ENCODE results near the gene CAMK1D. TPM values are rescaled to one million over a fixed set of nuclear protein-coding genes. Genes with fewer than 3 reads are reported as not detected.

Gene CAMK1D
- polyA plus RNA-seq, 1 donor from 2014 or later: 41.4 TPM

DNA sequence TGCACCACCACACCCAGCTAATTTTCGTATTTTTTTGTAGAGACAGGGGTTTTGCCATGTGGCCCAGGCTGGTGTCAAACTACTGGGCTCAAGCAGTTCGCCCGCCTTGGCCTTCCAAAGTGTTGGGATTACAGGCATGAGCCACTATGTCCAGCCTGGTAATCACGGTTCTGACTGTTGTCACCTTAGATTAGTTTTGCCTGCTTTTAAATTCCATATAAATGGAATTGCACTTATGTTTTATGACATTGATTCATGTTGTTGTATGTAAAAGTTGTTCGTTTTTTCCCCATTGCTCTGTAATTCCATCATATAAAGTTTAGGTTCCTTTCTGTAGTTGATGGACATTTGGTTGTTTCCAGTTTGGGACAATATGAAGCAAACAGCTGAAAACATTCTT, 106.0 kb downstream of the CAMK1D start:
- H3K27ac Mint-ChIP-seq: no peak overlapping the region
- H3K27me3 Mint-ChIP-seq: no peaks in the 10 kb centered on the region
- no peak overlapping the region for H3K4me3 Mint-ChIP-seq
- H3K36me3 Mint-ChIP-seq: peaks cover 12% of the 10 kb centered on the region
- no peaks in the 10 kb centered on the region for H3K9me3 Mint-ChIP-seq
- H3K4me1 Mint-ChIP-seq: peaks cover 19 to 40% (median 26%) of the 10 kb centered on the region in 3 donors

DNA sequence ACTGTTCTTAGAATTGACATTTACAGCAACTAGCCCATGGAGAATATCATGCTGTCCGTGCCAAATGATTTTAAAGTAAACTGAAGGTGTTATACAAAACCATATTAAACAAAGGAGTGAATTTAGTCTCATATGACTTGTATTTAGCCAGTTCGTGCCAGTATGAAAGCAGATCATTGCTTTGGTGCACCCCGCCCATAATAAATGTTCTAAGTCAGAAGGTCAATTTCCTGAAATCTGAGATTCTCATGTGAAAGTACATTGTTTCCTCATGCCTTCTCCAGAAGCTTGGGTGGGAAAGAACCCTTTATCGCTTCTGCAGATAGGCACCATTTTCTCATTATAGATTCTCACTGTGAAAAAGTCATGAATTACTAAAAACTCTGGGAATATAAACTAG, 106.4 kb downstream of the CAMK1D start:
- Mint-ChIP-seq H3K4me1 (peaks cover 17 to 35% (median 26%) of the 10 kb centered on the region in 3 donors), H3K9me3 (no peaks in the 10 kb centered on the region), H3K36me3 (peaks cover 12% of the 10 kb centered on the region), H3K4me3 (no peak overlapping the region), H3K27ac (no peak overlapping the region), H3K27me3 (no peaks in the 10 kb centered on the region)

DNA sequence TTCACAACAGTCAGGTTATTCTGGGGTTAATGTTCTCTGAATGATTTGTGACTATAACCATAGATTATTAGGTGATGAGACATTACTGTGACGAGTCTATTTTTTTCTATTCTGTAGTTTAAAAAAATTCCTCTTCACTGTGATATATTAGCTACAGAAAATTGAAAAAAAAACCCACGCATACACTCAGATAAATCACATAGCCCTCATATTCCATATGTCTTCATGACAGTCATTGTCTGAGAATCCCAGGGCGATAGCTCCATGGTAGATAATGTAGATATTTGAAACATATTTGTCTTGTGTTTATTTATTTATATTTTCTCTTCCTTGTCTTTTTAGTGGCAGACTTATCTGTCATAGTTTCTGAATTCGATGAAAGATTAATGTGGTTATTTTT, 110.0 kb downstream of the CAMK1D start:
- Mint-ChIP-seq H3K27me3 (no peaks in the 10 kb centered on the region), H3K36me3 (peaks cover 19% of the 10 kb centered on the region), H3K9me3 (peaks cover 0 to 2% (median 0%) of the 10 kb centered on the region in 3 donors), H3K4me3 (no peak overlapping the region), H3K4me1 (peaks cover 28 to 39% (median 35%) of the 10 kb centered on the region in 3 donors), H3K27ac (peak overlapping the region in 1 of 3 donors; percentile 24)

DNA sequence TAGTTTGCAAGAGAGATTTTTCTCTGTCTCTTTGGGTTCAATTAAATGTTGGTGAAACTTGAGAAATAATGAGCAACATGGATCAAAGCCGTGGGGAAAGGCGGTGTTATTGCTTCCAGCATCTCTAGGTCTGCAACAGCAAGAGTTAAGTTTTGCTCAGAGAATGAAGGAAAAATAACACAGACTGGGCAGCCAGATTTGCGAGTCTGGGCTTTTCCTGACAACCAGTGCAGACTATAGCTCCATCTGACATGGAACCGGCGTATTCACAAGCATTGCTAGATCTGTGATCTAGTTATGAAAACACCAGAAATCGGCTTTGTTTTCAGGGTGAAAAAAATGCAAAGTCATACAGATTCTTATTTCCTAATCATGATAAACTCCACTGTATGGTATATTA, 110.4 kb downstream of the CAMK1D start:
- Mint-ChIP-seq H3K4me1 (peaks cover 28 to 37% (median 35%) of the 10 kb centered on the region in 3 donors), H3K27me3 (no peaks in the 10 kb centered on the region), H3K27ac (no peak overlapping the region), H3K4me3 (no peak overlapping the region), H3K36me3 (peaks cover 19% of the 10 kb centered on the region), H3K9me3 (peaks cover 0 to 2% (median 0%) of the 10 kb centered on the region in 3 donors)

DNA sequence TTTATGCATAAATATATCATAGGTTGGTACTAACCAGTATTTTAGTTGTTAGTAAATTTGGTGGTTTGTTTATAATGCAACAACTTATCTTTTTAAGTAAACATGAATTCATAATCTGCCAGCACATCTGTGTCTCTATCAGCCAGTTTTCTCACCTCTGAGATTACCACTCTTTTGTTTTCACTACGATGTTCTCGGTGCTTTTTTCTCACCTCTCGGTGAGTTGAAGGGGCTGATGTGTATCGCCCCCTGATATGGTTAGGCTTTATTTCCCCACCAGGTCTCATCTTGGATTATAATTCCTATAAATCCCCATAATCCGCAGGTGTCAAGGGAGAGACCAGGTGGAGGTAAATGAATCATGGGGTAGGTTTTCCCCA, 114.1 kb downstream of the CAMK1D start:
- H3K4me3 Mint-ChIP-seq: peak overlapping the region in 1 of 4 donors; percentile 72
- H3K4me1 Mint-ChIP-seq: peaks cover 32 to 44% (median 38%) of the 10 kb centered on the region in 3 donors
- H3K9me3 Mint-ChIP-seq: peaks cover 0 to 2% (median 0%) of the 10 kb centered on the region in 3 donors
- H3K36me3 Mint-ChIP-seq: peaks cover 12% of the 10 kb centered on the region
- peak overlapping the region in 1 of 3 donors; percentile 82 for H3K27ac Mint-ChIP-seq
- H3K27me3 Mint-ChIP-seq: no peaks in the 10 kb centered on the region

DNA sequence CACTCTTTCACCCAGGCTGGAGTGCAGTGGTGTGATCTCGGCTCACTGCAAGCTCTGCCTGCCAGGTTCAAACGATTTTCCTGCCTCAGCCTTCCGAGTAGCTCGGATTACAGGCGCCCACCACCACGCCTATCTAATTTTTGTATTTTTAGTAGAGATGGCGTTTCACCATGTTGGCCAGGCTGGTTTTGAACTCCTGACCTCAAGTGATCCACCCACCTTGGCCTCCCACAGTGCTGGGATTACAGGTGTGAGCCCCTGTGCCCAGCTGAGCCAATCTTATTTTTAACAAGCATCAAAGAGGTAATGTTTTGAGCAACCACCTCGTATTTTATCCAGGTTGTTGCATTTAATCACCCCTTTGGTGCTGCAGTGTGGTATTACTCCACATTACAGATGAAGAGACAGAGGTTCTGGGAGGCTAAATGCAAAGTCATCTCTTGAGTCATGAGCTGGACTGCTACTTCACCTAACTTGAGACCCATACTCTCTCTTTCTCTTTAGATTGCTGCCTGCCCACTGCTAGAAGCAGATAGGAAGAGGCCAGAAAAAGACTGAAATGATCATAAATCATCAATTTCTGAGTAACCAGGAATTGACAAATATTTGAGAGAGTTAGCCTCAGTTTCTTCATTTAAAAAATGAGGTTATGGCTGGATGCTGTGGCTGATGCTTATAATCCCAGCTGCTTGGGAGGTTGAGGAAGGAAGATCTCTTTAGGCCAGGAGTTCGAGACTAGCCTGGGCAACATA, 116.2 kb downstream of the CAMK1D start:
- Mint-ChIP-seq H3K27me3 (no peaks in the 10 kb centered on the region), H3K4me3 (peak overlapping the region in 1 of 4 donors; percentile 49), H3K27ac (no peak overlapping the region), H3K4me1 (peaks cover 44 to 47% (median 45%) of the 10 kb centered on the region in 3 donors), H3K36me3 (peaks cover 9% of the 10 kb centered on the region), H3K9me3 (peaks cover 0 to 2% (median 0%) of the 10 kb centered on the region in 3 donors)

DNA sequence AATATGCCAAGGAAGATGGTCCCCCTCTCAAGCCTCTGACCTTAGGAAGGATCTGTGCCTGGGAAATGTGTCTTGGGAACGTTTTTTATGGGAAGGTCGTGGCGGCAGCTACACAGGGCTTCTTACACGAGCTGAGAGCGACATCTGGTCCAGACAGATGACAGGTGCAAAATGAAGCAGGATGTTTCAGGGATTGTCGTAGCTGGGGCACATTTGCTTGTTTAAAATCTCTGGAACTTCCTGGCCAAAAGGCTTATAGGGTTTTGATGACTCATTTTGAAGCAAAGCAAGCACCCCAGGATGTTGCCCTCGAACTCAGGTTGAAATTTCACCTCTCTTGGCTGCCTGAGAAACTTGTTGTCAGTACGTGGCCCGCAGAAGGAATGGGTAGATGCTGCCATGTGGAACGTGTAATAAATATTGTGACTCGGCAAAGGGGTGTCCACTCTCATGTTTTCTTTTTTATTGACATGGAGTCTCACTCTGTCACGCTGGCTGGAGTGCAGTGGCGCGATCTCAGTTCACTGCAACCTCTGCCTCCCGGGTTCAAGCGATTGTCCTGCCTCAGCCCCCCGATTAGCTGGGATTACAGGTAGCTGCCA, 117.5 kb downstream of the CAMK1D start:
- Mint-ChIP-seq H3K27me3 (no peaks in the 10 kb centered on the region), H3K36me3 (peaks cover 9% of the 10 kb centered on the region), H3K4me3 (no peak overlapping the region), H3K4me1 (peaks cover 43 to 47% (median 44%) of the 10 kb centered on the region in 3 donors), H3K27ac (peak overlapping the region in 1 of 3 donors; percentile 46), H3K9me3 (peaks cover 0 to 2% (median 0%) of the 10 kb centered on the region in 3 donors)

DNA sequence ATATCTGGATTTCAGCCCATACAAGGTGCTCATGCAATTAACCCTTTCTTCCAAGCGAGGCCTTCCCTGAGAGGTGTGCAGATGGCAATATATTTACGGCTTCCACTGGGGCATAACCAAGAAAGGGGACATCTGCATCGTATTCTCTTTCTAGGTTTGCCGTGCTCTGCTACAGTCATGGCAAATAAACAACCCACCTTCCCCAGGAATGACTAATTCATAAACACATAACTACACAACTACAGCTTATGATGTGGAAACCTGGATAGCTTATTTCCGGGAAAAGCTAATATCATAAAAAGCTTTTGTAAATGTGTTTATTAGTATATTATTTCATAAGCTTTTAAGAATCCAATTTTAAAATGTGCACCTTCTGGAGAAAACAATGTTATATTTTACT, 120.0 kb downstream of the CAMK1D start:
- H3K27me3 Mint-ChIP-seq: no peaks in the 10 kb centered on the region
- peak overlapping the region; percentile 39 to 49 (median 42) for H3K27ac Mint-ChIP-seq
- peaks cover 2% of the 10 kb centered on the region for H3K36me3 Mint-ChIP-seq
- H3K9me3 Mint-ChIP-seq: no peaks in the 10 kb centered on the region
- peaks cover 32 to 41% (median 41%) of the 10 kb centered on the region in 3 donors for H3K4me1 Mint-ChIP-seq
- H3K4me3 Mint-ChIP-seq: no peak overlapping the region

DNA sequence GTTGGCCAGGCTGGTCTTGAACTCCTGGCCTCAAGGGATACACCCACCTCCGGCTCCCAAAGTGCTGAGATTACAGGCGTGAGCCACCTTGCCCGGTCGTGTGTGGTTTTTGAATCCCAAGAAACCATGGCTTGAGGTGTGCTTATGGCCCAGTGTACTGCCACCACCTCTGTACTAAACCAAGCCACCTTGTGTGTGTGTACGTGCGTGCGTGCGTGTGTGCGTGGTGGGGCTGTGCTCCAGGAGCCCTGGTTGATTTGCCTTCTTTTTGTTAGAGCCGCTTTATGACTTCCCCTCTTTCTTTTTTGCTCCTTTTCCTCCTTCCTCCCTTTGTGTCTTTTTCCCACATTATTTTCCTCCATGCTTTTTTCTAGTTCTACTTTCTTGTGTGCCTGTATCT, 121.4 kb downstream of the CAMK1D start:
- H3K9me3 Mint-ChIP-seq: peaks cover 0 to 4% (median 0%) of the 10 kb centered on the region in 3 donors
- no peak overlapping the region for H3K4me3 Mint-ChIP-seq
- peaks cover 34 to 41% (median 37%) of the 10 kb centered on the region in 3 donors for H3K4me1 Mint-ChIP-seq
- no peaks in the 10 kb centered on the region for H3K27me3 Mint-ChIP-seq
- H3K27ac Mint-ChIP-seq: peak overlapping the region in 2 of 3 donors; percentile 16 to 53
- H3K36me3 Mint-ChIP-seq: peaks cover 4% of the 10 kb centered on the region

DNA sequence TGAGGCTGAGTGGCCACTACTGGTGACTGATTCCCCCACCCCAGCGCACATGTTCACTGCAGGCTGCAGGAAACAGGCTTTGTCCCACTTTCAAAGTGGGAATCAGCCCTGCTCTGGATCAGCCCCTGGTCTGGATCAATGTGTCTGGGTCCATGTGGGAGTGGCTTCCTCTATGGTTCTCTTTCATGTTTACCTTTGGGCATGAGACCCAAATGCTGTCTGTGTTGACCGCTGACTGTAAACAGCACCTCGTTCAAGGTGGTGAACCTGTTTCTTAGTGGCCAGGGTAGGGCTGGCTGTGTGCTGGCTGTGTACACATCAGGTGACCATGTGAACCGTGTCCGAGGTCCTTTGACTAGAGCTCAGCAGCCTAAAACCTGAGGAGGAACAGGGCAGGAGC, 121.8 kb downstream of the CAMK1D start:
- H3K27me3 Mint-ChIP-seq: no peaks in the 10 kb centered on the region
- H3K4me3 Mint-ChIP-seq: no peak overlapping the region
- H3K27ac Mint-ChIP-seq: peak overlapping the region in 1 of 3 donors; percentile 16
- H3K9me3 Mint-ChIP-seq: peaks cover 0 to 4% (median 0%) of the 10 kb centered on the region in 3 donors
- H3K36me3 Mint-ChIP-seq: peaks cover 4% of the 10 kb centered on the region
- H3K4me1 Mint-ChIP-seq: peaks cover 35 to 39% (median 35%) of the 10 kb centered on the region in 3 donors

DNA sequence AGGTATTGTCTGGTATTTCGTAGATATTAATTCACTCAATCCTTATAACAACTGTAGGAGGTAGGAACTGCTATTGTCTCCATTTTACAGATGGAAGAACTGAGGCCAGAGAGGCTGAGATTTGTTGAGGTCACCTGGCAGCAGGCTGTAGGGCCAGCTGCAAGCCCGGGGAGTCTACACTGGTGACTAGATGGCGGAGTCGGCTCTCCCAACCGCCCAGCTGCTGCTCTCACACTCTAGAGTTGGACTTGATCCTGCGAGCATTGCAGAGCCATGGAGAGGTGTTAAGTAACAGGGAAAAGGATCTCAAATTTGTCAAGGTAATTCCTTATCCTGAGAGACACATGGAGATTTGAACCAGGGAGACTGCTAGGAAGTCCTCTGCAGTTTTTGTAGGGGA, 124.1 kb downstream of the CAMK1D start:
- Mint-ChIP-seq H3K36me3 (peaks cover 4% of the 10 kb centered on the region), H3K9me3 (peaks cover 0 to 7% (median 0%) of the 10 kb centered on the region in 3 donors), H3K27ac (peak overlapping the region in 1 of 3 donors; percentile 69), H3K27me3 (no peaks in the 10 kb centered on the region), H3K4me1 (peaks cover 24 to 35% (median 35%) of the 10 kb centered on the region in 3 donors), H3K4me3 (peak overlapping the region in 1 of 4 donors; percentile 85)

DNA sequence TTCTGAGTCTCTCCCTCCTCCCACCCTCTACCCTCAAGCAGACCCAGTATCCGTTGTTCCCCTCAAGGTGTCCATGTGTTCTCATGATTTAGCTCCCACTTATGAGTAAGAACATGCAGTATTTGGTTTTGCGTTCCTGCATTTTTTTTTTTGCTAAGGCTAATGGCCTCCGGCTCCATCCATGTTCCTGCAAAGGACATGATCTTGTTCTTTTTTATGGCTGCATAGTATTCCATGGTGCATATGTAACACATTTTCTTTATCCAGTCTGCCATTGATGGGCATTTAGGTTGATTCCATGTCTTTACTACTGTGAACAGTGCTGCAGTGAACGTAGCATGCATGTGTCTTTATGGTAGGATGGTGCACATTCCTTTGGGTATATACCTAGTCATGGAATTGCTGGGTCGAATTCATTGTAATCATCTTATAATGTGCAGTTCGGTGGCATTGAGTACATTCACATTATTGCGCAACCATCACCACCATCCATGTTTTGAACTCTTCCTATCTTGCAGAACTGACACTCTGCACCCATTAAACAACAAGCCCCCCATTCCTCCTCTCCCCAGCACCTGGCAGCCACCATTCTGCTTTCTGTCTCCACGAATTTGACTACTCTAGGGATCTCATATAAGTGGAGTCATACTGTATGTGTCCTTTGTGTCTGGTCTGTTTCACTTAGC, 125.5 kb downstream of the CAMK1D start:
- H3K36me3 Mint-ChIP-seq: peaks cover 7% of the 10 kb centered on the region
- H3K4me1 Mint-ChIP-seq: peaks cover 29 to 33% (median 31%) of the 10 kb centered on the region in 3 donors
- H3K27me3 Mint-ChIP-seq: no peaks in the 10 kb centered on the region
- H3K4me3 Mint-ChIP-seq: no peak overlapping the region
- peaks cover 0 to 7% (median 0%) of the 10 kb centered on the region in 3 donors for H3K9me3 Mint-ChIP-seq
- H3K27ac Mint-ChIP-seq: peak overlapping the region; percentile 1 to 86 (median 10)

DNA sequence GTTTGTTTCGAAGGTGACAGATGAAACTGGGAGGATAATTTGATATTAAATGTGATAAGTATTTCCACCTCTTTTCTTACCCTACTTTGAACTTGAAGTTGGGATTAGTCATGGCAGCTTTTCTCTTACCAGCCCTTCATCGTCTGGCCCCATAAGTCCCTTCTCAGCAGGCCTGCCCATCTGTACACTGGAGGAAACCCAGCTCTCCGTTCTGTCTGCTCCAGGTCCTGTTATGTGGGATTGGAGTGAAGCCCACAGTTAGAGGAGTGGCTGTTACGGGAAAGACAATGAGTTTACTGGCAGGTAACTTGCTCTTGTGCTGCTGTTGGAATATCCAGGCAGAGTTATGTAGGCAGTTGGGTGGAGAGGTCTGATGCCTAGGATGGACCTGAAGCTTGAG, 127.3 kb downstream of the CAMK1D start:
- Mint-ChIP-seq H3K27ac (no peak overlapping the region), H3K27me3 (no peaks in the 10 kb centered on the region), H3K4me3 (no peak overlapping the region), H3K36me3 (peaks cover 8% of the 10 kb centered on the region), H3K4me1 (peaks cover 28 to 35% (median 30%) of the 10 kb centered on the region in 3 donors), H3K9me3 (peaks cover 0 to 7% (median 0%) of the 10 kb centered on the region in 3 donors)

DNA sequence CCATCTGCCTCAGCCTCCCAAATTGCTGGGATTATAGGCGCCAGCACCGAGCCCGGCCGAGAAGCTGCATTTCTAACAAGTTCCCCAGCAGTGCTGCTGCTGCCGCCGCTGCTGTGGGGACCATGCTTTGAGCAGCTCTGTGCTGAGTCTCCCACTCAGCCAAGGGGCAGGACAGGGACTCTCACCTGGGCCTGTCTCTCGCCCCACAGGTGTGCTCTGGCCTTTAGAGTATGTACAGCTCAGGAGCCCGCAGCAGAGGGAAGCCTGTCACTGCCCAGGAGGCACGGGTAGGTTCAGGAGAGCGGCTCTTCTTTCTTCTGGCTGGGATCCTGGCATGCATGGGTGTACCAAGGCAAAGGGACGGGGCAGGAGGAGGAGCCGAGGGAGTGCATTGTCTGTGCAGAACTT, 130.1 kb downstream of the CAMK1D start:
- no peaks in the 10 kb centered on the region for H3K27me3 Mint-ChIP-seq
- H3K4me3 Mint-ChIP-seq: no peak overlapping the region
- peaks cover 9% of the 10 kb centered on the region for H3K36me3 Mint-ChIP-seq
- peak overlapping the region in 1 of 3 donors; percentile 23 for H3K27ac Mint-ChIP-seq
- H3K4me1 Mint-ChIP-seq: peaks cover 32 to 40% (median 37%) of the 10 kb centered on the region in 3 donors
- H3K9me3 Mint-ChIP-seq: peaks cover 0 to 7% (median 0%) of the 10 kb centered on the region in 3 donors

DNA sequence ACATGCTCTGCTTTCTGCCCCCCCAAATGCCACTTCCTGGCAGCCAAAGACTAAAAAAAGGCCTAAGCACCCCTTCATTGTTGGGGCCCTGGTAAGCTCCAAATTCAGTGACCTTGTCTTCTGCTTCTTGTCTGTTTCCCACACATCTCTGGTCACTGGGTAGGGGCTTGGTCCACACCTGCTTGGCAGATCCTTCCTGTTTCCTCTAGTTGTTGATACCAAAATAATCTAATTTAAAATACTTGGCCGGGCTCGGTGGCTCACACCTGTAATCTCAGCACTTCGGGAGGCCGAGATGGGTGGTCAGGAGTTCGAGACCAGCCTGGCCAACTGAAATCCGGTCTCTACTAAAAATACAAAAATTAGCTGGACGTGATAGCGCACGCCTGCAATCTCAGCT, 130.6 kb downstream of the CAMK1D start:
- peaks cover 0 to 3% (median 0%) of the 10 kb centered on the region in 3 donors for H3K9me3 Mint-ChIP-seq
- H3K4me3 Mint-ChIP-seq: peak overlapping the region in 1 of 4 donors; percentile 81
- H3K27me3 Mint-ChIP-seq: no peaks in the 10 kb centered on the region
- H3K27ac Mint-ChIP-seq: peak overlapping the region; percentile 18 to 85 (median 23)
- H3K36me3 Mint-ChIP-seq: peaks cover 9% of the 10 kb centered on the region
- peaks cover 32 to 43% (median 39%) of the 10 kb centered on the region in 3 donors for H3K4me1 Mint-ChIP-seq
